HFFc6 (cell line): Measurements from ENCODE around the gene ARPC2. TPM values are rescaled to one million over a fixed set of nuclear protein-coding genes. Genes with fewer than 3 reads are reported as not detected.
A peak's percentile ranks its signal among the peaks of the same experiment; 100 is the strongest.

Experiments
- DNase-seq: peaks from one replicate; pipeline ENCODE4 v3.0.0-alpha.2; 2018
- H3K27ac Mint-ChIP-seq: 2 replicates; pipeline ENCODE4 v1.8.0; 2020; ENCODE audit warnings: mild to moderate bottlenecking, mixed read lengths
- H3K27me3 Mint-ChIP-seq: 2 replicates; pipeline ENCODE4 v1.8.0; 2021; ENCODE audit warnings: mild to moderate bottlenecking, moderate library complexity, mixed read lengths; ENCODE audit not compliant: insufficient read depth
- H3K36me3 Mint-ChIP-seq: 2 replicates; pipeline ENCODE4 v1.8.0; 2021; ENCODE audit warnings: low read depth, mixed read lengths
- H3K4me1 Mint-ChIP-seq: 2 replicates; pipeline ENCODE4 v1.8.0; 2020; ENCODE audit warnings: low read depth, mixed read lengths
- H3K4me3 Mint-ChIP-seq: 2 replicates; pipeline ENCODE4 v1.8.0; 2020; ENCODE audit warnings: mild to moderate bottlenecking, moderate library complexity, mixed read lengths
- H3K9me3 Mint-ChIP-seq: 2 replicates; pipeline ENCODE4 v1.8.0; 2020; ENCODE audit warnings: mild to moderate bottlenecking, mixed read lengths
- CTCF ChIP-seq: fragments of 200-600 bp; sonication (generic); IDR thresholded peaks from 2 replicates; pipeline ENCODE4 v1.5.0; 2021; ENCODE audit warnings: antibody characterized with exemption, mild to moderate bottlenecking
- total RNA-seq, 6 experiments: library from RNA; stranded (reverse); fragmentation: NEBNext Ultra II Directional; extraction: Animal tissue kit (Norgen Biotek cat#: 25700); gene quantifications; 2 replicates in 1 of 6; 3 replicates in 5 of 6; pipeline ENCODE4 v1.2.3, GENCODE V29; 2021

ARPC2 gene
- total RNA-seq, 6 experiments from 2014 or later, result 458 to 516 (median 500) TPM

GRCh38 chr2:218293715-218294429 is 76.9 kb downstream of the ARPC2 start:
- H3K27ac Mint-ChIP-seq, result no peak overlapping the region
- H3K27me3 Mint-ChIP-seq, result peaks cover 3% of the 10 kb centered on the region; the same call in 1 of the 2 replicates
- no peaks in the 10 kb centered on the region for H3K9me3 Mint-ChIP-seq
- DNase-seq, result no peak
- no peak for TF ChIP-seq CTCF
- H3K4me3 Mint-ChIP-seq, result no peak overlapping the region; the same call in 1 of the 2 replicates
- H3K36me3 Mint-ChIP-seq, result peaks cover 12% of the 10 kb centered on the region
- peaks cover 53% of the 10 kb centered on the region for H3K4me1 Mint-ChIP-seq

- TF ChIP-seq CTCF, result no peak
- H3K36me3 Mint-ChIP-seq, result peaks cover 9% of the 10 kb centered on the region; the same call in 1 of the 2 replicates
- H3K9me3 Mint-ChIP-seq, result no peaks in the 10 kb centered on the region
- no peak for DNase-seq
- H3K27ac Mint-ChIP-seq, result no peak overlapping the region
- peaks cover 52% of the 10 kb centered on the region for H3K4me1 Mint-ChIP-seq
- no peak overlapping the region for H3K4me3 Mint-ChIP-seq
- H3K27me3 Mint-ChIP-seq, result peaks cover 3% of the 10 kb centered on the region; the same call in 1 of the 2 replicates
Observed at GRCh38 chr2:218294430-218295022, 77.5 kb downstream of the ARPC2 start.

GRCh38 chr2:218295029-218295428 is 78.0 kb downstream of the ARPC2 start:
- DNase-seq, result no peak
- no peak for TF ChIP-seq CTCF
- Mint-ChIP-seq H3K9me3 (no peaks in the 10 kb centered on the region), H3K4me3 (no peak overlapping the region), H3K4me1 (peaks cover 47% of the 10 kb centered on the region), H3K27ac (no peak overlapping the region), H3K27me3 (peaks cover 4% of the 10 kb centered on the region; the same call in 1 of the 2 replicates), H3K36me3 (peaks cover 5% of the 10 kb centered on the region; the same call in 1 of the 2 replicates)

DNA sequence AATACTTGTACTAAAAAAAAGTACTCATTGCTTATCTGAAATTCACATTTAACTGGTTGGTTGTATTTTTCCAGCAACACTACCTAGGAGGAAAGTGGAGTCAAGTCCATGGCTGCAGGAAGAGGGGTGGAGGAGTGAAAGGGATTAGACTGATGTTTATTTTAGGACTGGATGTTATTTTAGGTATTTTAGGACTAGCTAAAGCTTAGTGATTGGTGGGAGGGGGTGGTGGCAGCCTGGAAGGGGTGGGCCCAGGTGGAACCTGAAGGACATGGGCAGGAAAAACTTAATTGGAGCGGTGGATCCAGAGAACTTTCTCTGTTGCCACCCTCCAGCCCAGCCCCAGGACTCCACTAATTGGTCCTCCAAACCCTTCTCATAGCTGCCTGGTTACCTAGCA is 79.2 kb downstream of the ARPC2 start:
- Mint-ChIP-seq H3K36me3 (no peaks in the 10 kb centered on the region), H3K27ac (no peak overlapping the region)

GRCh38 chr2:218296847-218297246 is 79.9 kb downstream of the ARPC2 start:
- no peak overlapping the region for H3K4me3 Mint-ChIP-seq
- no peak for DNase-seq
- H3K27ac Mint-ChIP-seq, result peak overlapping the region; percentile 61; the same call in 1 of the 2 replicates
- no peaks in the 10 kb centered on the region for H3K9me3 Mint-ChIP-seq
- peaks cover 36% of the 10 kb centered on the region for H3K4me1 Mint-ChIP-seq
- 0 out of 2 replicates have a peak, but pooled peaks have one; percentile 10 for TF ChIP-seq CTCF
- no peaks in the 10 kb centered on the region for H3K36me3 Mint-ChIP-seq
- H3K27me3 Mint-ChIP-seq, result peaks cover 7% of the 10 kb centered on the region; the same call in 1 of the 2 replicates

More for the DNA sequence above, 79.2 kb downstream of the ARPC2 start:
- DNase-seq, result no peak
- Mint-ChIP-seq H3K9me3 (no peaks in the 10 kb centered on the region), H3K4me3 (no peak overlapping the region), H3K4me1 (peaks cover 38% of the 10 kb centered on the region), H3K27me3 (peaks cover 7% of the 10 kb centered on the region; the same call in 1 of the 2 replicates)
- no peak for TF ChIP-seq CTCF
